Caco-2 (cell line): ENCODE measurements around the gene PLXNA4. TPM values are rescaled to one million over a fixed set of nuclear protein-coding genes. Genes with fewer than 3 reads are reported as not detected.

Source experiments
- BruUV-seq: library from RNA; stranded (reverse); fragments of 400-500 nt; replicated peaks from 2 replicates; lab custom pipeline; 2021; lab: Mats Ljungman, UMichigan
- CTCF ChIA-PET: fragments of 300-600 bp; sonication (Branson Sonifier 250); formaldehyde crosslinking; loops from one replicate; lab custom pipeline; 2022; ENCODE audit warnings: antibody characterized with exemption; lab: Charles Lee
- POLR2A ChIA-PET: fragments of 300-600 bp; sonication (Branson Sonifier 250); formaldehyde crosslinking; loops from one replicate; lab custom pipeline; 2022; ENCODE audit warnings: antibody characterized with exemption; lab: Charles Lee
- DNase-seq, 2 experiments: peaks; one replicate each; pipeline versions ENCODE4 v3.0.0 to v3.0.0-alpha.2; 2020 to 2022
- H3K27me3 ChIP-seq: replicated peaks from 2 replicates; pipeline ENCODE4 v1.6.0; 2011; ENCODE audit warnings: low read length; ENCODE audit not compliant: control insufficient read depth, insufficient read depth
- H3K36me3 ChIP-seq: 2 replicates; pipeline ENCODE4 v1.5.1; 2011; ENCODE audit warnings: low read length; ENCODE audit not compliant: control insufficient read depth, insufficient read depth
- H3K4me1 ChIP-seq: fragments of 250-450 bp; sonication (Bioruptor Pico); 2 replicates; pipeline ENCODE4 v1.5.1; 2020; ENCODE audit warnings: mild to moderate bottlenecking
- H3K4me3 ChIP-seq: 2 replicates; pipeline ENCODE4 v1.5.1; 2011; ENCODE audit warnings: low read depth, mild to moderate bottlenecking, control low read depth, low read length
- H3K9me3 ChIP-seq: fragments of 250-450 bp; sonication (Bioruptor Pico); 2 replicates; pipeline ENCODE4 v1.5.1; 2020; ENCODE audit warnings: mild to moderate bottlenecking, moderate library complexity
- H3K27ac Mint-ChIP-seq: one replicate; pipeline ENCODE4 v1.8.0; 2022; ENCODE audit warnings: mixed read lengths; ENCODE audit not compliant: unreplicated experiment
- H3K27me3 Mint-ChIP-seq: one replicate; pipeline ENCODE4 v1.8.0; 2022; ENCODE audit warnings: mixed read lengths; ENCODE audit not compliant: insufficient read depth, unreplicated experiment
- H3K36me3 Mint-ChIP-seq: one replicate; pipeline ENCODE4 v1.8.0; 2022; ENCODE audit warnings: mild to moderate bottlenecking, mixed read lengths; ENCODE audit not compliant: insufficient read depth, unreplicated experiment
- H3K4me1 Mint-ChIP-seq: one replicate; pipeline ENCODE4 v1.8.0; 2022; ENCODE audit warnings: low read depth, mixed read lengths; ENCODE audit not compliant: unreplicated experiment
- H3K4me3 Mint-ChIP-seq: one replicate; pipeline ENCODE4 v1.8.0; 2022; ENCODE audit warnings: mild to moderate bottlenecking, moderate library complexity, mixed read lengths; ENCODE audit not compliant: unreplicated experiment
- H3K9me3 Mint-ChIP-seq: one replicate; pipeline ENCODE4 v1.8.0; 2022; ENCODE audit warnings: mixed read lengths; ENCODE audit not compliant: unreplicated experiment
- CTCF ChIP-seq, 2 experiments: fragments of 200-600 bp in 1 of 2; IDR thresholded peaks; 1 replicate in 1 of 2; 2 replicates in 1 of 2; pipeline versions ENCODE4 v1.5.1 to v1.8.0; 2011 to 2022; ENCODE audit warnings: antibody characterized with exemption in 1 of 2, control low read depth in 1 of 2, inconsistent platforms in 1 of 2, low read depth in 1 of 2, low read length in 1 of 2, mild to moderate bottlenecking in 1 of 2, moderate library complexity in 1 of 2; ENCODE audit not compliant: insufficient read depth in 1 of 2, severe bottlenecking in 1 of 2, unreplicated experiment in 1 of 2
- intact Hi-C: fragments of 100-400 bp; cut with micrococcal nuclease; formaldehyde crosslinking; loops from one replicate; pipeline ENCODE4 v1.10.0; 2022; ENCODE audit not compliant: unreplicated experiment
- total RNA-seq: library from RNA; stranded (reverse); gene quantifications from 2 replicates; pipeline ENCODE4 v1.2.3, GENCODE V29; 2022

PLXNA4 gene
- total RNA-seq, 1 experiment from 2014 or later: 0.43 TPM

GRCh38 chr7:132371948-132372347 is 204.3 kb downstream of the PLXNA4 start:
- ChIA-PET POLR2A (no interaction called here), CTCF (no interaction called here)
- no peak for DNase-seq
- peaks cover 18% of the 10 kb centered on the region for H3K4me1 ChIP-seq
- H3K9me3 ChIP-seq: no peaks in the 10 kb centered on the region
- BruUV-seq: no TSS peak
- H3K4me1 Mint-ChIP-seq: peaks cover 19% of the 10 kb centered on the region
- H3K4me3 Mint-ChIP-seq: no peak overlapping the region
- H3K27me3 Mint-ChIP-seq: no peaks in the 10 kb centered on the region
- no peak overlapping the region for H3K27ac Mint-ChIP-seq
- no peak overlapping the region for H3K4me3 ChIP-seq
- no peaks in the 10 kb centered on the region for H3K9me3 Mint-ChIP-seq
- no peak for TF ChIP-seq CTCF (IDR thresholded peaks at IDR 0.05; ENCODE audit: insufficient read depth in 1 of 2, low read depth in 1 of 2, low read length in 1 of 2, severe bottlenecking in 1 of 2, unreplicated experiment in 1 of 2)
- intact Hi-C loops: no loop called here
- no peaks in the 10 kb centered on the region for H3K36me3 Mint-ChIP-seq
- H3K27me3 ChIP-seq: no peaks in the 10 kb centered on the region
- H3K36me3 ChIP-seq: no peaks in the 10 kb centered on the region

GRCh38 chr7:132368246-132368900 is 207.9 kb downstream of the PLXNA4 start:
- no peak for DNase-seq
- no peak overlapping the region for H3K4me3 Mint-ChIP-seq
- Histone ChIP-seq H3K4me3 (no peak overlapping the region), H3K36me3 (no peaks in the 10 kb centered on the region), H3K4me1 (no peaks in the 10 kb centered on the region), H3K9me3 (no peaks in the 10 kb centered on the region), H3K27me3 (no peaks in the 10 kb centered on the region)
- no TSS peak for BruUV-seq
- POLR2A ChIA-PET: no interaction called here
- CTCF ChIA-PET: no interaction called here
- no peaks in the 10 kb centered on the region for H3K4me1 Mint-ChIP-seq
- H3K27ac Mint-ChIP-seq: no peak overlapping the region
- peaks cover 3% of the 10 kb centered on the region for H3K27me3 Mint-ChIP-seq
- no peak for TF ChIP-seq CTCF (IDR thresholded peaks at IDR 0.05; ENCODE audit: insufficient read depth in 1 of 2, low read depth in 1 of 2, low read length in 1 of 2, severe bottlenecking in 1 of 2, unreplicated experiment in 1 of 2)
- no peaks in the 10 kb centered on the region for H3K36me3 Mint-ChIP-seq
- intact Hi-C loops: no loop called here
- H3K9me3 Mint-ChIP-seq: no peaks in the 10 kb centered on the region

- Histone ChIP-seq H3K27me3 (no peaks in the 10 kb centered on the region), H3K4me1 (no peaks in the 10 kb centered on the region), H3K4me3 (no peak overlapping the region), H3K36me3 (no peaks in the 10 kb centered on the region), H3K9me3 (no peaks in the 10 kb centered on the region)
- ChIA-PET CTCF (no interaction called here), POLR2A (no interaction called here)
- TF ChIP-seq CTCF (IDR thresholded peaks at IDR 0.05; ENCODE audit: insufficient read depth in 1 of 2, low read depth in 1 of 2, low read length in 1 of 2, severe bottlenecking in 1 of 2, unreplicated experiment in 1 of 2): no peak
- Mint-ChIP-seq H3K27me3 (peaks cover 3% of the 10 kb centered on the region), H3K4me3 (no peak overlapping the region), H3K36me3 (no peaks in the 10 kb centered on the region), H3K27ac (no peak overlapping the region), H3K9me3 (no peaks in the 10 kb centered on the region), H3K4me1 (no peaks in the 10 kb centered on the region)
- no TSS peak for BruUV-seq
- no peak for DNase-seq
- intact Hi-C loops: no loop called here
These were observed 208.5 kb downstream of the PLXNA4 start for GRCh38 chr7:132367795-132368194.
